Measurements from ENCODE around the gene GPR157.

GPR157 gene

DNA sequence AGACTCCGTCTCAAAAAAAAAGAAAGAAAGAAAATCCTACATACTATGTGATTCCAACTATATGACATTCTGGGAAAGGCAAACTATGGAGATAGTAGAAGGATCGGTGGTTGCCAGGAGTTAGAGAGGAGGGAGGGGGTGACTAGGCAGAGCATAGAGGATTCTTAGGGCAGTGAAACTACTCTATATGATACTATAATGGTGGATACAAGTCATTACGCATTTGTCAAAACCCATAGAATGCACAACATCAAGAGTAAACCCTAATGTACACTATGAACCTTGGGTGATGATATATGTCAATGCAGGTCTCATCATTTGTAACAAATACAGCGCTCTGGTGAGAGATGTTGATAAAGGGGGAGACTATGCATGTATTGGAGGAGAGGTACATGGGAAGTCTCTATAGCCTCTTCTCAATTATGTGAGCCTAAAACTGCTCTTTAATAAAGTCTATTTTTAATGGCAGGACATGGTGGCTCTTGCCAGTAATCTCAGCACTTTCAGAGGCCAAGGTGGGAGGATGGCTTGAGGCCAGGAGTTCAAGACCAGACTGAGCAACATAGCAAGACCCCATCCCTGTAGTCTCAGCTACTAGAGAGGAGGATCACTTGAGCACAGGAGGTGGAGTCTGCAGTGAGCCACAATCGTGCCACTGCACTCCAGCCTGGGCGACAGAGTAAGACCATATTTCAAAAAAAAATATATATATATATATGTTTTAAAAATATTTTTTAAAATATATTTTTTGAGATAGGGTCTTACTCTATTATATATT is 76.4 kb downstream of the GPR157 start:
- no peak overlapping the region for H3K4me3 ChIP-seq (ENCODE audit: low read depth, low read length)
- ChIA-PET CTCF (no interaction called here), POLR2A (no interaction called here)
- TF ChIP-seq, protein P1, sequence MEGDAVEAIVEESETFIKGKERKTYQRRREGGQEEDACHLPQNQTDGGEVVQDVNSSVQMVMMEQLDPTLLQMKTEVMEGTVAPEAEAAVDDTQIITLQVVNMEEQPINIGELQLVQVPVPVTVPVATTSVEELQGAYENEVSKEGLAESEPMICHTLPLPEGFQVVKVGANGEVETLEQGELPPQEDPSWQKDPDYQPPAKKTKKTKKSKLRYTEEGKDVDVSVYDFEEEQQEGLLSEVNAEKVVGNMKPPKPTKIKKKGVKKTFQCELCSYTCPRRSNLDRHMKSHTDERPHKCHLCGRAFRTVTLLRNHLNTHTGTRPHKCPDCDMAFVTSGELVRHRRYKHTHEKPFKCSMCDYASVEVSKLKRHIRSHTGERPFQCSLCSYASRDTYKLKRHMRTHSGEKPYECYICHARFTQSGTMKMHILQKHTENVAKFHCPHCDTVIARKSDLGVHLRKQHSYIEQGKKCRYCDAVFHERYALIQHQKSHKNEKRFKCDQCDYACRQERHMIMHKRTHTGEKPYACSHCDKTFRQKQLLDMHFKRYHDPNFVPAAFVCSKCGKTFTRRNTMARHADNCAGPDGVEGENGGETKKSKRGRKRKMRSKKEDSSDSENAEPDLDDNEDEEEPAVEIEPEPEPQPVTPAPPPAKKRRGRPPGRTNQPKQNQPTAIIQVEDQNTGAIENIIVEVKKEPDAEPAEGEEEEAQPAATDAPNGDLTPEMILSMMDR (IDR thresholded peaks at IDR 0.05; ENCODE audit: insufficient read depth, low read length, missing control alignments) = no peak
- DNase-seq (ENCODE audit: low read depth, low spot score) = no peak

GRCh38 chr1:9051379-9051778 is 77.5 kb downstream of the GPR157 start:
- DNase-seq (ENCODE audit: low read depth, low spot score) = no peak
- CTCF ChIA-PET = interaction anchor here (1.1 kb wide), 2 partner anchors 8 to 46 kb away, joined by 3 read pairs; no protein-coding TSS in a partner anchor
- POLR2A ChIA-PET = no interaction called here
- no peak overlapping the region for H3K4me3 ChIP-seq (ENCODE audit: low read depth, low read length)
- TF ChIP-seq, protein P1 (IDR thresholded peaks at IDR 0.05; ENCODE audit: insufficient read depth, low read length, missing control alignments) = no peak

DNA sequence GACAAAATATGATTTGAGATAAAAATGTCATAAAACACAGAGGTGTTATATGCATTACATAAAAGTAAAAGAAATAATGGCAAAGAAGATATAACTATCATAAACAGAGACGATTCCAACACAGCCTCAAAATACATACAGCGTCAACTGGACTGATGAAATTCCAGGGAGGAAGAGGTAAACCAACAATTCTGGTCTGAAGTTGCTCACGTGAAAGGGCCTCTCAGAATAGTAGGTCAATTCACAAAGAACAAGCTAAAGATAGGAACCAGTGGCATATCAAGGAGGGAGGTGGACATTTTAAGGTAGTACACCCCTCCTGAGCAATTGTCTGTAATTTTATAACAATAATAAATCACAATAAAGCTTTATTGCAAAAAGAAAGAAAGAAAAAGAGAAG is 78.1 kb downstream of the GPR157 start:
- no peak for DNase-seq (ENCODE audit: low read depth, low spot score)
- no peak overlapping the region for H3K4me3 ChIP-seq (ENCODE audit: low read depth, low read length)
- TF ChIP-seq, protein P1 (IDR thresholded peaks at IDR 0.05; ENCODE audit: insufficient read depth, low read length, missing control alignments) = no peak
- CTCF ChIA-PET = interaction anchor here (1.0 to 1.5 kb wide), 4 partner anchors 8 to 62 kb away, joined by 3 read pairs; no protein-coding TSS in a partner anchor
- POLR2A ChIA-PET = no interaction called here

Data from AG04449 (cell line).